HG02840 (cell line): ENCODE results near the gene APOBEC3A.
"Not testable (repeated sequence)": the region's sequence is repeated elsewhere in the genome, so short reads cannot be mapped to it uniquely, and the experiment has no call there.

Source experiments
- ATAC-seq: cut with Tn5 transposase; IDR thresholded peaks from one replicate; pipeline ENCODE4 v1.9.1; 2021; ENCODE audit warnings: mild to moderate bottlenecking, moderate library complexity, moderate number of reproducible peaks; ENCODE audit not compliant: unreplicated experiment, low FRiP score

Gene APOBEC3A

DNA sequence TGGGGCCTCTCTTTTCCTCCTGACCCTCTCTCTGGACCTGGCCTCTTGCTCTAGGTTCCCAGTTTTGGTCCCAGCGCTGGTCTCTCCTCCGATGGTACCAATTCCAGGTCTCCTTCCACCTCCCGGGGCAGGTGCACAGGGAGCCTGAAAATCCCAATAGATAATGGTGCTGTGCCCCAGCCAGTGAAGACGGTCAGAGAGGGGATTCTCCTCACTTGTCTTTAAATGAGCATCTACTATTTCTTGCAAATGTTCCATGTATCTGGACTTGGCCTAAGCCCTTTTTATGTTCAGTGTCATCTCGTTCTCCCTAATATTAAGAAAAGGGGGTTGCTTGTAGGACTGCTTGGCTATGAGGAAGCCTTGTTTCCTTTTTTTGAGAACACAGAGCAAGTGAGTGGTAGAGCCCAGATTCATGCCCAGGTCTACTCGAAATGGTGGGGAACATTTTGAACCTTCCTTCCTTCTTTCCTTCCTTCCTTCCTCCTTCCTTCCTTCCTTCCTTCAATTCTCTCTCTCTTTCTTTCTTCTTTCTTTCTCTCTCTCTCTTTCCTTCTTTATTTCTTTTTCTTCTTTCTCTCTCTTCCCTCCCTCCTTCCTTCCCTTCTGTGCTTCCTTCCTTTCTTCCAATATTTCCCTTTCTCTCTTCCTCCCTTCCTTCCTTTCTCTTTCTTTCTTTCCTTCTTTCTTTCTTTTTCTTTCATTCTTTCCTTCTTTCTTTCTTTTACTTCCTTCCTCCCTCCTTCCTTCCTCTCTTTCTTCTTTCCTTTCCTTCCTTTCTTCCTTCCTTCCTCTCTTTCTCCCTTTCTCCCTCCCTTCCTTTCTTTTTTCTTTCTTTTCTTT, 620 bp downstream of the APOBEC3A start:
- ATAC-seq: no peak

GRCh38 chr22:38958651-38958943, 1.2 kb downstream of the APOBEC3A start:
- not testable (repeated sequence) for ATAC-seq

DNA sequence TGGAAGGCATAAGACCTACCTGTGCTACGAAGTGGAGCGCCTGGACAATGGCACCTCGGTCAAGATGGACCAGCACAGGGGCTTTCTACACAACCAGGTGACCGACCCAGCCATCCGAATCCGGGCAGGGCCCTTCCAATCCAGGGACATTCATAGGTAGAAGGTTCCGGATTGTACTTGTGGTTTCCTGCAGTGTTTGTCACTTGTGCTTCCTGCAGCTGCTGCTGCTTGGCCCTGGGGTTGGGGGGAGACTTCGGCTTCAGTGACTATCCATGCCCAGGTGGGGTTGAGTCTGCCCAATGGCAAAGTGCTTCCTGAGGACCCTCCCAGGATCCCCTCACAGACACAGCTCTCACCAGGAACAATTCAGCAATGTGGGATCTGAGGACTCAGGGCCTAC, 2.2 kb downstream of the APOBEC3A start:
- no peak for ATAC-seq

GRCh38 chr22:38960673-38961072, 3.3 kb downstream of the APOBEC3A start:
- not testable (repeated sequence) for ATAC-seq

DNA sequence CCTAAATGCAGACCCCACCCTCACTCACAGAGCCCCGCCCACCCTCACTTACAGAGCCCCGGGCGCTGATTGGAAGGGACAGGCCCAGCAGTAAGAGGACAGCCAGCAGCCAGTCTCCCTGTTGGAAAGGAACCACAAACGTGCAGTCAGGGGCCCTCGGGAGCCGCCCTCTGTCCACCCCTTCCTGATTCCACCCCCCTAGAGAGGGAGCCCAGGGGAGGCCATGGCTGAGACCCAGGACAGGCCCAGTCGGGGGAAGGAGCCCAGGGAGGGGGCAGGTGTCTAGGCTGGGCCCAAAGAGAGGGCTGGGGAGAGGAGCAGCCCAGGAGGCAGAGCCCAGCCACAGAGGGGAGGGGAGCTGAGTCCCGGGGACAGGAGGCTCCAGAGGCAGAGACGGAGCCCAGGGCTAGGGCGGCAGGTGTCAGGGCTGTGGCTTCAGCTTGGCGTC, 5.9 kb downstream of the APOBEC3A start:
- ATAC-seq: not testable (repeated sequence)

GRCh38 chr22:38963872-38964271, 6.5 kb downstream of the APOBEC3A start:
- no peak for ATAC-seq

DNA sequence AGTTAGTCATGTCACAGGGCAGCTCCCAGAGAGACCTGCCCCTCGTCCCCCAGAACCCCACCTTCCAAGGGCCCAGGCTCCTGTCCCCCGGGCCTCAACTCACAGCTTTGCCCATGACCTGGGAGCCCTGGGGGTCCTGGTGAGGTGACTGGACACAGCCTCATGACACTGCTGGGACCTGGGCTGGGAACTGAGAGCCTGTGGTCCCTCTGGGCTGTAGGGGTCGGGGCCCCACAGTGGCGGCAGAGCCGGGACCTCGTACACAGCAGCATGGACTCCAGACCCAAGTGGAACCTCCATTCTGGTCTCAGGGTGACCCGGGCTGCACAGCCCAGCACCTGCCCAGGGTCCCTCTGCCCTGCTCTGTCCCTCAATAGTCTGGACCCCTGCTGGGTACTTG, 6.9 kb downstream of the APOBEC3A start:
- ATAC-seq: no peak

DNA sequence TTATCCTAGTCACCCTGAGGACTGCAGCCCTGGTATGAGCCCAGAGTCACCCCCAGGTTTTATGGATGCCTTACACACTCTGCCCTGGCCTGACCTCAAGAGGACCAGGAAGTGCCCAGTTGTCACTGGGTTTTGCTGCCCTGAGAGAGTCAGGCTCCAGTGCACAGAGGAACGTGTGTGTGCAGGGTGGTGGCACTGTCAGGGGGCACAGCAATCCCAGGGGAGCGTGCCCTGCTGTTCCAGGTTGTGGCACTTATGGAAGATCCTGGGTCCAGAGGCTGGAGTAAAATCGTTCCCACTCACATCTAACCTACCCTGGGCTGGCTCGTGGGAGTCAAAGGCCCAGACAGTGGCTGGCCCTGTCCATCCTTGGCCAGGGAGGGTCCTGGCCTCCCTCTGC, 7.6 kb downstream of the APOBEC3A start:
- no peak for ATAC-seq

GRCh38 chr22:38965614-38966379, 8.4 kb downstream of the APOBEC3A start:
- ATAC-seq: no peak

GRCh38 chr22:38966380-38966702, 8.9 kb downstream of the APOBEC3A start:
- no peak for ATAC-seq

DNA sequence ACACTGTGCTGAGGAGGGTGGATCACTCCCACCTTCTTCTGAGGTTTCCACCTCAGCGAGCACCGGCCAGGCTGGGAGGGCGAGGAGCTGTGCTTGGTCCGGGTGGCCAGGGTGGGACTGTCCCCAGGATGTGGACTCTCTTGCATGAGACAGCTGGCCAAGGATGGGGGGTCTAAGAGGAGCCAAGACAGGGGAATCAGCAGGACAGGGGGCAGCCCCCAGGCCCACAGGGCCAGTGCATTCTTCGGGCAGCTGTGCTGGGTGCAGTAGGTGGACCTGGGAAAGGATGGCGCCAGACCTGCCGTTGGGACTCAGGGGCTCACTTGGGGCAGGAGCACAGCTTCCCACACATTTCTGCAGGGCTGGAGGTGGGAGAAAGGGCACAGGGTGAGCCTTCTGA, 9.5 kb downstream of the APOBEC3A start:
- no peak for ATAC-seq

GRCh38 chr22:38967451-38968450, 10.3 kb downstream of the APOBEC3A start:
- ATAC-seq: no peak

DNA sequence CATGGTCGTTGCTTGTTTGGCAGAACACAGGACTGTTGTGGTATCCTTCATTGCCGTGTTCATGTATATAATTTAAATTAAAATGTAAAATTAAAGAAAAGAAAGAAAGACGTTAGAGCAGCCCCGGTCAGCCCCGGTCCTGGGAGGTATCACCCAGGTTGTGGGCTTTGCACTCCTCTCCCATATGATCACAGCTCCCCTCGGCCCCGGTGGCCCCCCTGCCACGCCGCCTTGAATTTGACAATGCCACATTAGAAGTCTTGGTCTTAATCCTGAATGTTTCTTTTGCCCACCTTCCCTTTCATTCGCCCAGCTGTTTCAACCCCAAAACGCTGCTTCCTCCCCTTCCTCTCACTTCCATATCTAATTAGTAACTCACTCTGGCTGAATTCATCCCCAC, 11.4 kb downstream of the APOBEC3A start:
- no peak for ATAC-seq

DNA sequence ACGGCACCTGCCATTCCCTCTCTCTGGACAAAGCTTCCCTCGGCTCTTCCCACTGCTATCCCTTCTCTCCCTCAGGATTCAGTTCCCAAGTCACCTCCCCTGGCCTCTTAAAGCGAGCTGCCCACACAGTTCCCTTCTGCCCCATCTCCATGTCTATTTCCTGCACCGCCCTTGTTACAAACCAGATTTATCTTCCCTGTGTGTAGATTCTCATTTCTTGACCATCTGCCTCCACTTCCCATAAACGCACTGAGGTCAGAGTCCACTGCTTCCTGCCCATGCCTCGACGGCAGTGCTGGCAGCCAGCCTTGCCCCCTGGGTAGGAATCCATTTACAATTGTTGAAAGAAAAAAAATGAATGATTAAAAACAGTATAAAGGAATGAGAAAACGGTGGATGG, 13.1 kb downstream of the APOBEC3A start:
- ATAC-seq: no peak

DNA sequence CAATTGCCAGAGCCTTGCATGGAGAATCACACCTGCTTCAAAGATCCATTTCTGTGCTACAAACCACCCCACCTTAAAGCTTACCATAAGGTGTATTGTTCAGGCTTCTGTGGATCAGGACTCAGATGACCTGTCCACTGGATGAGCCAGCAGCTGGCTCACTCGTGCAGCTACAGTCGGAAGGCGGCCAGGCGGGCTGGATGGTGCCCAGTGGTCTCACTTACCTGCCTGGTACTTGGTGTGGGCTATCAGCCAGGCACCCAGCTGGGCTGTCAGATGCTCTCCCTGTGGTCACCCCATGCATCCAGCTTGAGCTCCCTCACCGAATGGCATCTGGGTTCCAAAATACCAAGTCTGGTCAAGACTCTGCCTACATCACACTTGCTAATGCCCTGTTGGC, 13.8 kb downstream of the APOBEC3A start:
- ATAC-seq: no peak

GRCh38 chr22:38971791-38972190, 14.4 kb downstream of the APOBEC3A start:
- ATAC-seq: no peak

- ATAC-seq: no peak
These were observed 15.1 kb downstream of the APOBEC3A start for GRCh38 chr22:38972558-38972957.

DNA sequence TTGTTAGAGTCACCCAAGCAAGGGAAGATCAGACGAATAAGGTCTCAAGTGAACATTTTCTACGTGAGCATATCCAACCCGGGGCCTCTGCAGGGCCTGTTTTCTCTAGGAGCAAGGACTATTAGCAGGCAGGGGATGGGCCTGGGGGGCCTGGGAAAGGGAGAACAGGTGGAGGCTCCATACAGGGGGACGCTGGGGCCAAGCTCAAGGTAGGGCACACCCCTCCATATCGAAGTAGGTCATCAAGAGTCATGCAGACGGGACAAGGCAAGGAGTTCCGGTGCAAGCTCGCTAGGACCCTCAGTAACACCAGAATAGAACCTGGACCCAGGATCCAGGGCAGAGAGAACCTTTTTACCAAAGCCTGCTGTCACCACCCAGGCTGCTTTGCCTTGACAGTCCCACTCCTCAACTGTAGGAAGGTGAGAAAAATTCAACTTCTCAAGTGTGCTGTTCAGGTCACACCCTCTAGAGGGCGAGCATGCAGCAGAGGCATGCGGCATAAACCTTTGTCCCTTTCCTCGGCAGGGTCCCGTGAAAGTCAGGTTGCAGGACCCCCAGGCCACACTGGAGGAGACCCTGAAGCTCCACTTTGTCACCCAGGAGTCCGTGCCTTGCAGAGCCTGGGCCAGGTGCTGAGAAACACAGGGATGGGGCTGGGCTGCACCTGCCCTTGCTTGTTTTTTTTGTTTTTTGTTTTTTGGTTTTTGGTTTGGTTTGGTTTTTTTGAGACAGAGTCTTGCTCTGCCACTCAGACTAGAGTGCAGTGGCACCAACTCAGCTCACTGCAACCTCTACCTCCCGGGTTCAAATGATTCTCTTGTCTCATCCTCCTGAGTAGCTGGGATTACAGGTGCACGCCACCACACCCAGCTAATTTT, 16.1 kb downstream of the APOBEC3A start:
- ATAC-seq: no peak

- ATAC-seq: no peak
These were observed 16.9 kb downstream of the APOBEC3A start for GRCh38 chr22:38974170-38974825.
